ENCODE measurements around the gene ATXN10.

Gene ATXN10

DNA sequence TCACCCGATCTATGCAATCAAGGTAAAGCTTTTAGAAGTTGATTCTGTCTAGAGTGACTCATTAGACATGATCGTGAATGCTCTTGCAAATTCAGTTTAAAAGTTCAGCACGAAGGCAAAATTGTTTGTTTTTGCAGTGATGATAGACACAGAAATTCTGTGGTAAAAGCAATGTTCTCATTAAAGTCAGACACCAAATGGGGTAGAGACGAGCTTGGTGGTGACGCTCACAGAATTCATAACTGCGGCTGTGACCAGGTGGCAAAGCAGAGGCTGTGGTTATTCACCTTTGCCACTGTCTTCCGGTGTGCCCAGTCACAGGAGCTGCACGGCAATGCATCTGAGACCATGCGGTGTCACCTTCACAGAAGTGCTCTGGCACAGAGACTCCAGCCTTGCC lies 221.9 kb downstream of the ATXN10 start:
- H3K4me1 ChIP-seq (ENCODE audit: insufficient read depth, low read length, severe bottlenecking), result no peaks in the 10 kb centered on the region
- H3K4me2 ChIP-seq (ENCODE audit: low read length), result no peak overlapping the region
- H4K20me1 ChIP-seq (ENCODE audit: insufficient read depth, low read length), result no peaks in the 10 kb centered on the region
- TF ChIP-seq EZH2 (IDR thresholded peaks at IDR 0.05; ENCODE audit: borderline replicate concordance, low read length), result no peak
- TF ChIP-seq, protein P1, sequence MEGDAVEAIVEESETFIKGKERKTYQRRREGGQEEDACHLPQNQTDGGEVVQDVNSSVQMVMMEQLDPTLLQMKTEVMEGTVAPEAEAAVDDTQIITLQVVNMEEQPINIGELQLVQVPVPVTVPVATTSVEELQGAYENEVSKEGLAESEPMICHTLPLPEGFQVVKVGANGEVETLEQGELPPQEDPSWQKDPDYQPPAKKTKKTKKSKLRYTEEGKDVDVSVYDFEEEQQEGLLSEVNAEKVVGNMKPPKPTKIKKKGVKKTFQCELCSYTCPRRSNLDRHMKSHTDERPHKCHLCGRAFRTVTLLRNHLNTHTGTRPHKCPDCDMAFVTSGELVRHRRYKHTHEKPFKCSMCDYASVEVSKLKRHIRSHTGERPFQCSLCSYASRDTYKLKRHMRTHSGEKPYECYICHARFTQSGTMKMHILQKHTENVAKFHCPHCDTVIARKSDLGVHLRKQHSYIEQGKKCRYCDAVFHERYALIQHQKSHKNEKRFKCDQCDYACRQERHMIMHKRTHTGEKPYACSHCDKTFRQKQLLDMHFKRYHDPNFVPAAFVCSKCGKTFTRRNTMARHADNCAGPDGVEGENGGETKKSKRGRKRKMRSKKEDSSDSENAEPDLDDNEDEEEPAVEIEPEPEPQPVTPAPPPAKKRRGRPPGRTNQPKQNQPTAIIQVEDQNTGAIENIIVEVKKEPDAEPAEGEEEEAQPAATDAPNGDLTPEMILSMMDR (IDR thresholded peaks at IDR 0.05; ENCODE audit: low read length), result no peak
- H3K9ac ChIP-seq (ENCODE audit: low read length), result no peak overlapping the region
- H3K36me3 ChIP-seq (ENCODE audit: insufficient read depth, low read length), result no peaks in the 10 kb centered on the region
- H3K9me3 ChIP-seq (ENCODE audit: low read length), result no peaks in the 10 kb centered on the region
- no peak overlapping the region for H3K27ac ChIP-seq (ENCODE audit: low read depth, low read length, poor library complexity, severe bottlenecking)
- H2AFZ ChIP-seq (ENCODE audit: low read length), result no peak overlapping the region
- H3F3A ChIP-seq (ENCODE audit: insufficient read depth, low read length), result no peaks in the 10 kb centered on the region
- H3K4me3 ChIP-seq (ENCODE audit: low read depth, low read length, poor library complexity, severe bottlenecking), result no peak overlapping the region
- H3K79me2 ChIP-seq (ENCODE audit: insufficient read depth, low read length), result no peaks in the 10 kb centered on the region
- H3K9me2 ChIP-seq (ENCODE audit: low read depth, low read length), result no peaks in the 10 kb centered on the region
- peaks cover 5% of the 10 kb centered on the region; the same call in 1 of the 2 replicates for H3K27me3 ChIP-seq (ENCODE audit: insufficient read depth, low read length)

All from OCI-LY1 (cell line).